GM18519 (cell line): ENCODE results near the gene RPL22.

ENCODE experiments used
- ATAC-seq: cut with Tn5 transposase; IDR thresholded peaks from one replicate; pipeline ENCODE4 v1.9.1; 2021; ENCODE audit warnings: mild to moderate bottlenecking, moderate library complexity; ENCODE audit not compliant: unreplicated experiment, low FRiP score

The RPL22 gene

DNA sequence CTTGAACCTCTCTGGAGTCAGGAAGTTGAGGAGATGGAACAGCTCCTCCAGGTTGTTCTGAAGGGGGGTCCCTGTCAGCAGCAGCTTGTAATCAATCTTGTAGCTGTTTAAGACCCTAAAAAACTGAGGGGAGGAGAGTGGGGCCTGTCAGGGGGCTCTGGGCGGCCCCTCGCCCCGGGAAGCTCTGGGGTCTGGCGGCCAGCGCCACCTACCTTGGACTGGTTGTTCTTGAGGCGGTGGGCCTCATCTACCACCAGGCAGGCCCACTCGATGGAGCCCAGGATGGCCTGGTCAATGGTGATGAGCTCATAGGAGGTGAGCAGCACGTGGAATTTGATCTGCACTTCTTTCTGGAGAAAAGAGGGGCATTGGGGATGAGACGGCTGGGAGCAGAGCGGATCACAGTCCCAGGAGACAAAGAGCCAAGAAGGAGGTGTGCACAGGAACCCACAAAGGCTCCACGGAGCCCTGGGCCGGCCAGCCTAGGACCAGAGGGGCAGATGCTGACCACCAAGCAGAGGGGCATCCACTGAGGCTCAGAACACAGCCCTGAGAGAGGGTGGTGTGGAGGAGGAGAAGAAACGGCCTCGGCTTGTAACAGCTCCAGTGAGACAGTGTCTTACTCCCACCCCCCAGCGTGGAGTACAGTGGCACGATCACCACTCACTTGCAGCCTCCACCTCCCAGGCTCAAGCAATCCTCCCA is 62.7 kb downstream of the RPL22 start:
- ATAC-seq: no peak
